Naive thymus-derived CD4-positive, alpha-beta T cell (primary cell): ENCODE results near the gene THSD4. TPM values are rescaled to one million over a fixed set of nuclear protein-coding genes. Genes with fewer than 3 reads are reported as not detected.
A peak's percentile ranks its signal among the peaks of the same experiment; 100 is the strongest.

ENCODE experiments used
- ATAC-seq: fragments of 150-1000 bp; cut with Tn5 transposase; 2 replicates; pipeline ENCODE4 v1.10.0; 2021; ENCODE audit warnings: mild to moderate bottlenecking, moderate library complexity
- CTCF ChIA-PET: fragments of 350-600 bp; sonication (Branson Sonifier 250); formaldehyde crosslinking; loops from one replicate; lab custom pipeline; 2021; ENCODE audit warnings: antibody characterized with exemption; lab: Charles Lee
- POLR2A ChIA-PET: fragments of 350-600 bp; sonication (Branson Sonifier 250); formaldehyde crosslinking; loops from one replicate; lab custom pipeline; 2021; ENCODE audit warnings: antibody characterized with exemption, inconsistent platforms; lab: Charles Lee
- DNase-seq, 9 donors: peaks; one replicate each; pipeline versions ENCODE4 v3.0.0 to v3.0.0-alpha.2; 2020 to 2022; ENCODE audit warnings: mixed read lengths in 1 of 9
- H3K27ac ChIP-seq: one replicate; pipeline ENCODE4 v1.7.0; 2013; ENCODE audit warnings: mild to moderate bottlenecking, low read depth, low read length, moderate library complexity
- H3K27me3 ChIP-seq, 2 donors: one replicate each; pipeline ENCODE4 v1.7.0; 2013; ENCODE audit warnings: low read length in 2 of 2, mild to moderate bottlenecking in 2 of 2, moderate library complexity in 2 of 2; ENCODE audit not compliant: control insufficient read depth in 2 of 2, insufficient read depth in 2 of 2
- H3K36me3 ChIP-seq, 3 experiments: 1 replicate in 2 of 3; 2 replicates in 1 of 3; pipeline ENCODE4 v1.7.0; 2013; ENCODE audit warnings: low read length in 3 of 3, mild to moderate bottlenecking in 3 of 3, moderate library complexity in 1 of 3; ENCODE audit not compliant: insufficient read depth in 3 of 3, control insufficient read depth in 2 of 3
- H3K4me1 ChIP-seq, 2 donors: one replicate each; pipeline ENCODE4 v1.7.0; 2013; ENCODE audit warnings: low read length in 2 of 2, mild to moderate bottlenecking in 2 of 2, moderate library complexity in 1 of 2; ENCODE audit not compliant: control insufficient read depth in 2 of 2, insufficient read depth in 2 of 2
- H3K4me3 ChIP-seq: 2 replicates; pipeline ENCODE4 v1.7.0; 2013; ENCODE audit warnings: mild to moderate bottlenecking, low read length
- H3K9me3 ChIP-seq, 3 experiments: 1 replicate in 2 of 3; 2 replicates in 1 of 3; pipeline ENCODE4 v1.7.0; 2013; ENCODE audit warnings: low read length in 3 of 3; ENCODE audit not compliant: control insufficient read depth in 2 of 3
- H3K27ac Mint-ChIP-seq, 9 donors: one replicate each; pipeline ENCODE4 v1.8.0; 2020 to 2022; ENCODE audit warnings: mixed read lengths in 9 of 9, mild to moderate bottlenecking in 8 of 9, moderate library complexity in 5 of 9, inconsistent platforms in 2 of 9
- H3K27me3 Mint-ChIP-seq, 5 donors: one replicate each; pipeline ENCODE4 v1.8.0; 2021 to 2022; ENCODE audit warnings: mixed read lengths in 5 of 5, mild to moderate bottlenecking in 1 of 5
- H3K36me3 Mint-ChIP-seq, 5 donors: one replicate each; pipeline ENCODE4 v1.8.0; 2020 to 2022; ENCODE audit warnings: mixed read lengths in 5 of 5, mild to moderate bottlenecking in 3 of 5, inconsistent platforms in 1 of 5
- H3K4me1 Mint-ChIP-seq, 7 donors: one replicate each; pipeline ENCODE4 v1.8.0; 2020 to 2022; ENCODE audit warnings: mixed read lengths in 7 of 7, mild to moderate bottlenecking in 3 of 7, inconsistent platforms in 1 of 7
- H3K4me3 Mint-ChIP-seq, 10 donors: one replicate each; pipeline ENCODE4 v1.8.0; 2020 to 2022; ENCODE audit warnings: mild to moderate bottlenecking in 10 of 10, mixed read lengths in 10 of 10, moderate library complexity in 6 of 10, inconsistent platforms in 2 of 10
- H3K9me3 Mint-ChIP-seq, 11 donors: one replicate each; pipeline ENCODE4 v1.8.0; 2020 to 2022; ENCODE audit warnings: mixed read lengths in 11 of 11, mild to moderate bottlenecking in 4 of 11, inconsistent platforms in 1 of 11, moderate library complexity in 1 of 11
- intact Hi-C, 2 donors: fragments of 100-400 bp; cut with micrococcal nuclease; formaldehyde crosslinking; loops; one replicate each; pipeline ENCODE4 v1.15.1; 2023
- polyA plus RNA-seq, 2 donors: library from polyadenylated mRNA; unstranded; fragments of 300-500 nt; fragmentation: Illumina TruSeq; gene quantifications; one replicate each; pipeline ENCODE4 v1.2.3, GENCODE V29; 2021
- total RNA-seq, 6 experiments: library from RNA in 5 of 6; stranded (reverse) in 5 of 6; gene quantifications; 1 replicate in 5 of 6; 2 replicates in 1 of 6; pipeline ENCODE4 v1.2.3 and lab custom pipeline; 2021 to 2026

THSD4 gene
- total and polyA plus RNA-seq, 7 experiments from 2014 or later: not detected

DNA sequence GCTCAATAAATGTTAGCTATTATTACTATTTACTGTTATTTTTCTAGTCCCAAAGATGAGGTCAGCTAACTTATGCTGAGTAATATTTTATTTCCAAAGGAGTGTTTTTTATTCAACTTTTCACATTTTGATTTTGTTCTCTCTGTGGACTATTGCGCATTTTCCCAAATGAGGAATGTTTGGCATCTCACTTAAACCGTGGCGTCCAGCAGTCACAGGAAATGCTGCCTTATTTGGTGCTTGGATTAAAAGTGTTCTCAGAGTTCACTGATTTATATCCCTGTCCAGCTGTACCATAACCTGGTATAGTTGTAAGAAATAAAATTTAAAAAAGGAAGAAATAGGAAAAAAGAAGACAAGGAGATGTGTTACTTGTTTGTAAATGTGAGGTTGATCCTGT, 166.8 kb downstream of the THSD4 start:
- H3K4me3 Mint-ChIP-seq: no peak overlapping the region
- ATAC-seq (no peak), DNase-seq (no peak)
- no peaks in the 10 kb centered on the region for H3K36me3 Mint-ChIP-seq
- no peak overlapping the region for H3K27ac Mint-ChIP-seq
- POLR2A ChIA-PET: no interaction called here
- H3K4me3 ChIP-seq: no peak overlapping the region
- H3K27me3 ChIP-seq: no peaks in the 10 kb centered on the region
- H3K9me3 Mint-ChIP-seq: no peaks in the 10 kb centered on the region
- H3K36me3 ChIP-seq: no peaks in the 10 kb centered on the region
- CTCF ChIA-PET: no interaction called here
- H3K9me3 ChIP-seq: no peaks in the 10 kb centered on the region
- no peaks in the 10 kb centered on the region for H3K4me1 Mint-ChIP-seq
- peaks cover 6 to 25% (median 10%) of the 10 kb centered on the region in 5 donors for H3K27me3 Mint-ChIP-seq
- no peak overlapping the region for H3K27ac ChIP-seq
- intact Hi-C loops: no loop called here
- no peaks in the 10 kb centered on the region for H3K4me1 ChIP-seq

DNA sequence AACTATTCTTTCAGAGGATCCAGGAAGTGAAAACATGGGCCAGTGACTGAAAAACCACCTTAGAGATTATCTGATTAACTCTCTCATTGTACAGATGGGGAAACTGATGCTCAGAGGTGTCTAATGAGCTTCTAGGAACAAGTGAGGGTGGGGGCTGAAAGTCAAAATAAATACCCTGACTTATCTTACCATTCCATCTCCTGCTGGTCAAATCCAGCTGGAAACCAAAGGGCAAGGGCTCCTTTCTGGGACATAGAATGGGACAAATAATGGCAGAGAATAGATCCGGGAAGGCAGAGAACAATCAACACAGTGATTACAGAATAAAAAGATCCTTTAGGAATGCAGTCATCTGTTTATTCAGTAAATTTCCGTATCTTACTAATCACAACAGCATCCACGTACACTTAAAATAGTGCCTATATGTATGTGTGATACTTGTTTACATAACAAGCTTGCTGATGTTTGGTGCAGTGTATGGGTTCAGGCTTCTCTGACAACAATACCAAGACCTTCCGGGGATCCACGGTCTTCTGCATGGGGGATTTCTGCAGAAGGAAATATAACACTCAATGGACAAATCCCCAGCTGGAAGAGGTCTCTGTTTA, 173.2 kb downstream of the THSD4 start:
- peaks cover 0 to under 1% (median 0%) of the 10 kb centered on the region in 5 donors for H3K36me3 Mint-ChIP-seq
- peaks cover 0 to 2% (median 0%) of the 10 kb centered on the region in 11 donors for H3K9me3 Mint-ChIP-seq
- no peak overlapping the region for H3K4me3 ChIP-seq
- H3K27me3 Mint-ChIP-seq: peaks cover 8 to 37% (median 14%) of the 10 kb centered on the region in 5 donors
- no peaks in the 10 kb centered on the region for H3K36me3 ChIP-seq
- no peak overlapping the region for H3K4me3 Mint-ChIP-seq
- H3K27ac Mint-ChIP-seq: no peak overlapping the region
- no peak for ATAC-seq
- ChIA-PET CTCF (no interaction called here), POLR2A (no interaction called here)
- no peak overlapping the region for H3K27ac ChIP-seq
- intact Hi-C loops: no loop called here
- no peaks in the 10 kb centered on the region for H3K9me3 ChIP-seq
- no peaks in the 10 kb centered on the region for H3K27me3 ChIP-seq
- DNase-seq: no peak
- H3K4me1 ChIP-seq: peaks cover 9 to 11% of the 10 kb centered on the region in 2 donors
- peaks cover 3 to 25% (median 19%) of the 10 kb centered on the region in 7 donors for H3K4me1 Mint-ChIP-seq

DNA sequence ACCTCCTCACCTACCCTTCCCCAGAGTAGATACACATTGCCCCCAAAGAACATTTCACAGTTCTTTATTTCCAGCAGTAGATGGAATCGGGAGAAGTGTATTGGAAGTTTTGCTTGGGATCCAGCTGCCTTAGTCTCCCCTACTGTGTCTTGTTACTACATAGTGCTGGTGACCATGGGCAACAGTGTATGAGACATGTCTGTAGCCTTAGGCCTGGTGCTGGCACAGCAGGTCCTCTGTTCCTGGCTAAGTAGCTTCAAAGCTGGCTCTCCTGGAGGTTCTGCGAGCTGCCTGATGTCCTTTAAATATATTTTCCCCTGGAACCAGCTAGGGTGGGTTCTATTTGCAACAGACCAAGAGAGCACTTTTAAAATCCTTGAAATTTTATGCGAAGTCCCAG, 174.7 kb downstream of the THSD4 start:
- intact Hi-C loops: no loop called here
- DNase-seq (no peak), ATAC-seq (no peak)
- POLR2A ChIA-PET: no interaction called here
- H3K9me3 ChIP-seq: no peaks in the 10 kb centered on the region
- H3K36me3 ChIP-seq: no peaks in the 10 kb centered on the region
- Mint-ChIP-seq H3K9me3 (peaks cover 0 to 4% (median 0%) of the 10 kb centered on the region in 11 donors), H3K4me3 (no peak overlapping the region), H3K4me1 (peaks cover 3 to 32% (median 25%) of the 10 kb centered on the region in 7 donors), H3K27me3 (peaks cover 0 to 32% (median 13%) of the 10 kb centered on the region in 5 donors), H3K36me3 (peaks cover 0 to 4% (median 0%) of the 10 kb centered on the region in 5 donors), H3K27ac (no peak overlapping the region)
- H3K27ac ChIP-seq: no peak overlapping the region
- CTCF ChIA-PET: no interaction called here
- H3K27me3 ChIP-seq: no peaks in the 10 kb centered on the region
- H3K4me1 ChIP-seq: peaks cover 9 to 11% of the 10 kb centered on the region in 2 donors
- H3K4me3 ChIP-seq: no peak overlapping the region

DNA sequence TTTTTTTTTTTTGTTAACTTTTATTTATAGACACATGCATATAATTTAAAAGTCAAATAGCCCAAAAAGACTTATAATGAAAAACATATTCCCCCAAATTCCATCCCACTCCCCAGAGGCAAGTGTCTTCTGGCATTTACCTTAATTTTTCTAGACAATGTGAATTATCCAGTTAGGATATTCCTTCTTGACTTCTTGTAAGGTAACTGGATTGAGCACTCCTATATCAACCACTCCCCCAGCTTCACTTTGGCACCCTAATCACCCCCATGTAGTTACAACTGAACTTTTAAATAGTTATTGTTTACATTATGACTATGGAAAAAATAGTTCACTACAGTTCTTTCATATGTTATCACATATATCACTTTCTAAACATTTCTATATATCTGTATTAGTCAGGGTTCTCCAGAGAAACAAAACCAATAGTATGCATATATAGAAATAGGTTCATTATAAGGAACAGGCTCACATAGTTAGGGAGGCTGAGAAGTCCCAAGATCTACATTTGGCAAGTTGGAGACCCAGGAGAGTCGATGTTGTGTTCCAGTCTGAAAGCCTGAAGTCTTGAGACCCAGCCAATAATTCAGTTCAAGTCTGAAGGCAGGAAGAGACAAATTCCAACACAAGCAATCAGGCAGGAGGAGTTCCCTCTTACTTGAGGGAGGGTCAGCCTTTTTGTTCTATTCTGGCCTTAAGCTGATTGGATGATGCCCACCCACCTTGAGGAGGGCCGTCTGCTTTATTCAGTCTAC, 175.8 kb downstream of the THSD4 start:
- peaks cover 0 to 4% (median 0%) of the 10 kb centered on the region in 5 donors for H3K36me3 Mint-ChIP-seq

DNA sequence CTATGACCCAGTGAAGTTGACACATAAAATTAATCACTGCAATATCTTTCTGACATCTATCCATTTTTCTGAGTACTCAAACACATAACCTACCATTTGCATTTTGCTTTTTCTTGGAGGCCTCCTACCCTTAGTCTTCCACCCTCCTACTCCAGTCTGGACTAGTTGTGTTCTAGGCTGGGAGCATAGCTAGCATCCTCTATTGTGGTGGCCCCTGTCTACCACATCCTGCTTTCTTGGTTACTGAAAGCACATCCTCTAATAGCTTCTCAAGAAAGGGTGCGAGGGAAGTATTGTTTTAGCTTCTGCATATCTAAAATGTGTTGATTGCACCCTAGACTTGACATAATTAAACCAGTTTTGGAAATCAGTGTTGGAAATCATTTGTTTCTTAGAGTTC, 176.5 kb downstream of the THSD4 start:
- Mint-ChIP-seq H3K27ac (no peak overlapping the region), H3K4me3 (peak overlapping the region in 6 of 10 donors; percentile 3 to 60 (median 35)), H3K27me3 (peaks cover 0 to 24% (median 13%) of the 10 kb centered on the region in 5 donors), H3K4me1 (peaks cover 4 to 32% (median 28%) of the 10 kb centered on the region in 7 donors), H3K9me3 (peaks cover 0 to 4% (median 0%) of the 10 kb centered on the region in 11 donors), H3K36me3 (peaks cover 0 to 4% (median 0%) of the 10 kb centered on the region in 5 donors)
- Histone ChIP-seq H3K27ac (no peak overlapping the region), H3K27me3 (no peaks in the 10 kb centered on the region), H3K4me3 (no peak overlapping the region), H3K4me1 (peaks cover 9 to 11% of the 10 kb centered on the region in 2 donors), H3K9me3 (no peaks in the 10 kb centered on the region), H3K36me3 (no peaks in the 10 kb centered on the region)
- intact Hi-C loops: no loop called here
- DNase-seq: peak in 5 of 9 donors; percentile 10 to 48 (median 31)
- peak; percentile 47 for ATAC-seq
- ChIA-PET CTCF (no interaction called here), POLR2A (interaction anchor here (0.6 kb wide), 1 partner anchor 18 kb away, joined by 3 read pairs; no protein-coding TSS in a partner anchor)

More for the DNA sequence above, 175.8 kb downstream of the THSD4 start:
- Histone ChIP-seq H3K9me3 (no peaks in the 10 kb centered on the region), H3K27ac (no peak overlapping the region), H3K27me3 (no peaks in the 10 kb centered on the region), H3K4me1 (peaks cover 9 to 11% of the 10 kb centered on the region in 2 donors), H3K36me3 (no peaks in the 10 kb centered on the region), H3K4me3 (no peak overlapping the region)
- ATAC-seq: no peak
- POLR2A ChIA-PET: interaction anchor here (0.6 kb wide), 1 partner anchor 18 kb away, joined by 3 read pairs; no protein-coding TSS in a partner anchor
- Mint-ChIP-seq H3K4me1 (peaks cover 4 to 32% (median 28%) of the 10 kb centered on the region in 7 donors), H3K4me3 (peak overlapping the region in 2 of 10 donors; percentile 40 to 47), H3K9me3 (peaks cover 0 to 4% (median 0%) of the 10 kb centered on the region in 11 donors), H3K27ac (no peak overlapping the region), H3K27me3 (peaks cover 0 to 30% (median 13%) of the 10 kb centered on the region in 5 donors)
- CTCF ChIA-PET: no interaction called here
- intact Hi-C loops: no loop called here
- DNase-seq: no peak

DNA sequence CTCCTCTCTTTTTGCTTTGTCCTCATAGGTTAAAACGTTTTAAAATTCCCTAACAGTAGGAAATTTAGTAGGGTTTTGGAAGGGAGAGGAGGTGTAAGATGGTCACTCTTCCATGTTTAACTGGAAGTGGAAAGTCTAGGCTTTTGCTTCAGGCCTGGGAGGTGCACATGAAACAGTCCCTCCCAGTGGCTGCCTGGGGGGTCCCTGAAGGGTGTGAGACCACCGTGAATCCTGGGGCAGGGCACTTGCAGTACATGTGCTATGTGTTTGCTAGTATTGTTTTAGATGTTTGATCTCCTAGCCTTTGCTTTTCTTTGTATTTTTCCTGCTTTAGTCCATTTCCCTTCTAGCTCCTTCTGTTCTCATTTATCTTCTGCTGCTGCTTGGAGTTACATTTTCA, 178.5 kb downstream of the THSD4 start:
- intact Hi-C loops: no loop called here
- no peaks in the 10 kb centered on the region for H3K9me3 ChIP-seq
- H3K27me3 Mint-ChIP-seq: peaks cover 0 to 26% (median 5%) of the 10 kb centered on the region in 5 donors

More for the DNA sequence above, 178.5 kb downstream of the THSD4 start:
- DNase-seq (no peak), ATAC-seq (no peak)
- no peaks in the 10 kb centered on the region for H3K27me3 ChIP-seq
- H3K4me3 ChIP-seq: no peak overlapping the region
- no peak overlapping the region for H3K27ac Mint-ChIP-seq
- H3K4me1 Mint-ChIP-seq: peaks cover 4 to 32% (median 28%) of the 10 kb centered on the region in 7 donors
- H3K4me1 ChIP-seq: peaks cover 9 to 11% of the 10 kb centered on the region in 2 donors
- H3K4me3 Mint-ChIP-seq: peak overlapping the region in 1 of 10 donors; percentile 24
- CTCF ChIA-PET: no interaction called here
- POLR2A ChIA-PET: no interaction called here
- H3K36me3 Mint-ChIP-seq: peaks cover 0 to 4% (median 0%) of the 10 kb centered on the region in 5 donors
- H3K36me3 ChIP-seq: no peaks in the 10 kb centered on the region
- no peak overlapping the region for H3K27ac ChIP-seq
- peaks cover 0 to 4% (median 0%) of the 10 kb centered on the region in 11 donors for H3K9me3 Mint-ChIP-seq
